NCI-H345 treated with DMSO at 0.1 percent for 48 hours (cell line): ENCODE results near the gene MSL1.
A peak's percentile ranks its signal among the peaks of the same experiment; 100 is the strongest.

Experiments
- DNase-seq: peaks from one replicate; lab custom pipeline; 2025; ENCODE audit not compliant: unreplicated experiment; lab: John Stamatoyannopoulos, UW

The MSL1 gene

GRCh38 chr17:40090237-40091119 lies 31.3 kb upstream of the MSL1 start:
- no peak for DNase-seq

- DNase-seq: no peak
These were observed 29.9 kb upstream of the MSL1 start for GRCh38 chr17:40091691-40092397.

GRCh38 chr17:40092581-40092980 lies 29.2 kb upstream of the MSL1 start:
- DNase-seq: no peak

GRCh38 chr17:40093005-40093579 lies 28.7 kb upstream of the MSL1 start:
- no peak for DNase-seq

GRCh38 chr17:40093580-40094201 lies 28.1 kb upstream of the MSL1 start:
- no peak for DNase-seq

GRCh38 chr17:40094874-40095273 lies 26.9 kb upstream of the MSL1 start:
- no peak for DNase-seq

- no peak for DNase-seq
These were observed 26.3 kb upstream of the MSL1 start for GRCh38 chr17:40095351-40095943.

- no peak for DNase-seq
These were observed 25.6 kb upstream of the MSL1 start for GRCh38 chr17:40095944-40096791.

GRCh38 chr17:40097087-40097486 lies 24.7 kb upstream of the MSL1 start:
- no peak for DNase-seq

GRCh38 chr17:40097931-40098845 lies 23.6 kb upstream of the MSL1 start:
- no peak for DNase-seq

- DNase-seq: peak; percentile 24
These were observed 22.7 kb upstream of the MSL1 start for GRCh38 chr17:40098846-40099618.

GRCh38 chr17:40099619-40100418 lies 22.0 kb upstream of the MSL1 start:
- DNase-seq: no peak

- DNase-seq: no peak
These were observed 21.4 kb upstream of the MSL1 start, which contains the start of gene NR1D1 for GRCh38 chr17:40100419-40100668. Gene NR1D1, minus strand, starts transcription at chr17:40100589. Its CDS starts 495 bp downstream, at chr17:40100094.

- DNase-seq: peak; percentile 93
These were observed 21.0 kb upstream of the MSL1 start for GRCh38 chr17:40100669-40101366.

- DNase-seq: no peak
These were observed 20.2 kb upstream of the MSL1 start for GRCh38 chr17:40101367-40102210.

- no peak for DNase-seq
These were observed 18.6 kb upstream of the MSL1 start for GRCh38 chr17:40103071-40103661.
